Fibroblast of skin of left biceps (primary cell): ENCODE results near the gene CCDC85C.

Source experiments
- DNase-seq, 2 experiments: peaks; one replicate each; pipeline ENCODE4 v3.0.0-alpha.2; 2013; ENCODE audit warnings: low read depth in 2 of 2

The CCDC85C gene

DNA sequence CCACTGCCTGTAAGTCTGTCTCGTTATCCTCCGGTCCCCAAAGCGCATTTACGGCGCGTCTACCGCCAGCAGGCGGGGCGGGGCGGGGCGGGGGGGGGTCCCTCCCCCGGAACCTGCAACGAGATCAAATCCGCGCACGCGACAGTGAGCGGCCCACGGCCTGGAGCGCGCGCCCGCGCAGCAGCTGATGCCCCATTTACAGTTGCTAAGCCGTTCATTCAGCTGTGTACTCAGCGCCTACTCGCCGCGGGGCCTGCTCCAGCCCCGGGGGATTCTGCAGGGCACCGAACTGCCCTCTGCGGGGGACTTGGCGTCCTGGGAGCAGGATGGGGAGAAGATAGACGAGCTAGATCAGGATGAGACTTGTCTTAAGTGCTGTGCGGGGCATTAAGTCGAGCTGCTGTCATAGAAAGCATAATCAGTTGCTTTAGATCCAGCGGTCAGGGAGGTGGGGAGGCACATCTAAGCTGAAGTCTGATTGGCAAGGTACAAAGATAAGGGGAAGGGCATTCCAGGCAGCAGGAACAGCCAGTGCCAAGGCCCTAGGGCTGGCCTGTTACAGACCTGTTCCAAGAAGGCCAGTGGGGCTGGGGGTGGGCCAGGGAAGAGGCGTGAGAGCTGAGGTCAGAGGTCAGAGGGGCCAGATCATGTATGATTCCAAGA lies 1.4 kb upstream of the CCDC85C start:
- peak in 1 of 2 experiments; percentile 20 for DNase-seq

DNA sequence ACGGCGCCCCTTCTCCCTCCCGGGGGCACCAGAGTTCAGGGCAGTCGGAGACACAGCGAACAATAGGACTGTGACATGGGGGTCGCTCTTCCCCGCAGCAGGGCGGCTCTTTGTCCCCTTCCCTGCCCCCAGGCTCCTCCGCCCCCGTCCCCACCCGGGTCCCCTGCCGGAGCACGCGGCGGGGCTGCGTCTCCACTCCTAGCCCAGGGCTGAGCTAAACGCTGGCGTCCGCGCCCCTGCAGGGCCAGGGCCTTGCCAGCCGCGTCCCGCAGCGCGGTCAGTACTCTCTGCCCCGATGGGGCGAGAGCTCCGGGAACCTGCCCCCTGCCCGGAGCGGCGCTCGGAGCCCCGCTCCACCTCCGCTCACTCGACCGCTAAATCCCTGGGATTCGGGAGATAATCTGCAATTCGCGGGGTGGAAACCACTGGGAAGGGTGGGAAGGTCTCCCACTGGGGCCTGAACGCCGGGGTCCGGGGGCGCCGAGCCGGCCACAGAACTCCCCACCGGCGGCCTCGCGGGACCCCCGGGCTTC lies 825 bp upstream of the CCDC85C start:
- DNase-seq = no peak

DNA sequence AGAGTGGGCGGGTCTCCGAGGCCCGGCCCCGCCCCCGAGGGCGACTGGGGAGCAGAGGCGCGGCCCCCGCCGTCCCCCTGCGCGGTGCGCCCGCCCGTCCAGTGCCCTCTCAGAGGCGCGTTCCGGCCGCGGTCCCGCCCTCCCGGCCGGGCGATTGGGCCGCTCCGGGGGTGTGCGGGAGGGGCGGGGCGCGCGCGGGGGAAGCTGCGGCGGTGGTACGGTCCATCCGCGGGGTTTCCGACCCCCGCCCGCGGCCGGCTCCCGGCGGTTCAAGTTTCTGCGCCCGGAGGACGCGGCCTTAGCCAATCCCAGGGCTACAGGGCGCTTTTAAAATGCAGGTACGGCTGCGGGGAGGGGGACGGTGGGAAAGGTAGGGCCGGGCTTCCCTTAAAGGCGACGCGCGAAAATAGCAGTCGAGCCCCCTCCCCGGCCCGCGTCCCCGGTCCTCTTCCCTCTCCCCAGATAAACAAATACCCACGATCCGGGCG lies 315 bp upstream of the CCDC85C start:
- DNase-seq = peak; percentile 95 to 96

DNA sequence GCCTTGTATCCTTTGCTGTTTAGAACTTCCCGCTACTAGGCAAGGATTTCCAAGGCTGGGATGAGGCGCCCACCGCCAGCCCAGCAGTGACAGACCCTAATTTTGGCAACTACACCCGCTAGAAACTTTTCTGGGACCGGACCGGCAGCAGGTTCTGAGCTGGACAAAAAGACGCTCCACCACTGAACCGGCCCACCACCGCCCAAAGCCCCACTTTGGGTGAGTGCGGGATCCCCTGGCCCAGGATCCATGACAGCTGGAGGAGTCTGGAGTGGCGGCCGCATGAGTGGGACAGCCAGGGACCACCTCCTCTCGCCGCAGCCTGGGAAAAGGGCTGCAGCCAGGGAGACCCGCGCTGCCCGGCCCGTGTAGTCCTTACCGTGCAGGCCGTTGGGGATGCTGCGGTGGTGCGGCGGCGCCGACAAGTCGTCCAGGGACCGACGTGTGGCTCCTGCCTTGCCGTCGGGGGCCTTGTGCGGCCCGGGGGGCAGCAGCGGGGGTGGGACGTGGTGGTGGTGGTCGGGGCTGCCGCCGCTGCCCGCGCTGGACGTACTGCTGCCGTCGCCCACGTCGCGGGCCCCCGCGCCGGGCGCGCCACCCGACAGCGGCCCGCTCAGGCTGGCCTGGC lies 1.1 kb downstream of the CCDC85C start:
- DNase-seq = no peak

DNA sequence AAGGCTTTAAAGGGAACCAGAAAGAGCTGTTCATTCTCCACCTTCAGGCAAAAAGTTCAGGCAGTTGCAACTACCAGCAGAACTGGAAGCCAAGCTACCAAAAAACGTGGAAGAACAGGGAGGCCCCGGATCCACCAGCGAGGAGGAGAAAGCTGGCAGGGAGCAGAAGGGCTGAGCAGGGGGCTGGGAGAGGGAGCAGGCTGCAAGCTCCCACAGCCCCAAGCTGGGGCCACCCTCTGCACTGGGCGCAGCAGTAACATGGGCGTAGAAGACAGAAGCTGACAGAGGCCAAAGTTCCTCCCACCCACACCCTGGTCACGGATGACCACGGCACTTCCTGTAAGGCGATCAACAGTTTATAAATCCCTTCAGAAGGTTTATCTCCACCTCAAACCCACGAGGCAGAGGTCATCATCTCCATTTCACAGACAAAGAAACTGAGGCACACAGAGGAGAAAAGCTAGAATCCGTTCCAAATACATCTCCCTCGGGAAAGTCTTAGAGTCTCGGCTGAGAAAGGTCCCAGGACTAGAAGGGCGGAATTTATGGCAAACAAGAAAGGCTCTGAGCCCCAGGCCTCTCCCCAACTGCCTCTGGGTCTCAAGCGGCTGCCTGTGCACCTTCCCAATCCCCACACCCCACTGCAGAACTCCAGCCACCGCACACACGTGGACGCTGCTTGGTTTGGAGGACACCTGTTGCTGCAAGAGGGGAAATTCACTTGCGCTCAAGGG lies 1.8 kb downstream of the CCDC85C start:
- DNase-seq = no peak

DNA sequence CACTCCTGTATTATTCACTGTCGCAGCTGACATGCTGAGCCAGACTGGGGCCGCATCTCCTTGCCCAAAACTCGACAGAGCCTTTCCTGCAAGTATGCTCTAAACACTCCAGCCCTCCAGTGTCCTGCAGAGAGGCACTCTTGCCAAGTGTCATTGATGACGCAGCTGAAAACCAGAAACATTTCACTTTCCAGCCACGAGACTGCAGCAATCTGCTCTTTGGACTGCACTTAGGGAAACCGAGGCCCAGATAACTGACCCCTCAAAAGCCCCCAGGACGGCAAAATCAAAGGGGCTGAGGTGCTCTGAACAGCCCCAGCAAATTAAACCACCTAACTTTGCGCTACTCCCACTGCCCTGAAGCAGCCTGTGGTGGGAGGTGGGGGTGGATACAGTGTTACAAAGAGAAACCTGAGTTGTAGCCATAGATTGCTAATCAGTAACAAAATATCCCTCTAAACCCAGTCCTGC lies 2.6 kb downstream of the CCDC85C start:
- DNase-seq = no peak

DNA sequence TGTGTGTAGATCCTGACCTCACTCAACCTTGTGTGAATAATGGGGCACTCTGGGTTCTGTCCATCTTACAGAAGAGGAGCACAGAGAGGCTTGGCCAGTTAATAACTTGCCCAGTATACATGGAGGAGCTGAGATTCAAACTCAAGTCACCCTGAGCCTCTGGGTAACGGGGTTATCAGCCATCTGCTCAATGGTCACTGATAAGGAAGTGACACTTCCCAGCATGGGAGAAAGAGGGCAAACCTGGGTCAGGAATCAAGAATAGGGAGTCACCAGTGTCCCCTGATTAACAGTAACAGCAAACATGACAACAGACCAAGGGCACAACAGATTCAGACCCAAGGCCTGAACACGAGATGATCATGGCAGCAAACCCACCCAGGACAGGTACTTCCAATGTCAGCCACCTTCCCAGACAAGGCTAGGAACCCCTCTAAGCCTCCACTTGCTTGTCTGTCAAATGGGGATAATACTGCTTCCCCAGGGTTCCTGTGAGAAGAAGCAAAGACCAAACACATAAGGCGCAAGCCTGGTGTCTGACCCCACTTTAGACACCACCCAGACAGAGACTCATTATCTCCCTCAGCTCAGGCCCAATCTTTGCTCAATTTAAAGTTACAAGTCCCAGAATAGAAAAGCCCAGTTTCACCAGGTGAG lies 3.6 kb downstream of the CCDC85C start:
- DNase-seq = no peak

DNA sequence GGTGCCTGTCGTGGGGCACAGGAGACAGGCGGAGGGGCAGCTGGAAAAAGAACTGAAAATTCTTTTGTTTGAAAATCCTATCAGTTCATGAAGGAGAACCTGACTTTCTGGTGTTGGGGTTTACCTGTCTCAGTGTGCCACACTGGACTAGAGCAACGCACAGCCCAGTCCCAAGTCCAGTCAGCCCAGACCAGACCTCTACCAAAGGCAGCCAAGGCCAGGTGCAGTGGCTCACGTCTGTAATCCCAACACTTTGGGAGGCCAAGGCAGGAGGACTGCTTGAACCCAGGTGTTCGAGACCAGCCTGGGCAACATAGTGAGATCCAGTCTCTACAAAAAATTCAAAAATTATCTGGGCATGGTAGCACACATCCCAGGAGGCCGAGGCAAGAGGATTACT lies 4.6 kb downstream of the CCDC85C start:
- no peak for DNase-seq

DNA sequence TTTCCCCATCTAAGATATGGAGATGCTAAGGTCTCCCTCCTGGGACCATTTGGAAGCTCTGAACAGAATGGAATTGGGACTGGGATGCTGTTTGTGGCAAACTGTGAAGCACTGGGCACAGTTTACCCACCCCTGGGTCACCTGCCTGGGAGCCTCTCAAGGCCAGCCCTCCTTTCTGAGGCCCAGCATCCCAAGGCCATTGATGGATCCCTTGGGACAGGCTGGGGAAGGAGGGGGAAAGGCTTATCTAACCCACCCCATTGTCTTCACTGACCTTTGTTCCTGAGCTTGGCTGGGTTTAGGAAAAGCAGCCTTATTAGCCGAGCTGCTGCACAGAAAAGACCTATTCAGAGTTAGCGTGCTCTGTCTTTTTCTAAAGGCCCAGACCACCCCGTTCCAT lies 5.2 kb downstream of the CCDC85C start:
- no peak for DNase-seq

DNA sequence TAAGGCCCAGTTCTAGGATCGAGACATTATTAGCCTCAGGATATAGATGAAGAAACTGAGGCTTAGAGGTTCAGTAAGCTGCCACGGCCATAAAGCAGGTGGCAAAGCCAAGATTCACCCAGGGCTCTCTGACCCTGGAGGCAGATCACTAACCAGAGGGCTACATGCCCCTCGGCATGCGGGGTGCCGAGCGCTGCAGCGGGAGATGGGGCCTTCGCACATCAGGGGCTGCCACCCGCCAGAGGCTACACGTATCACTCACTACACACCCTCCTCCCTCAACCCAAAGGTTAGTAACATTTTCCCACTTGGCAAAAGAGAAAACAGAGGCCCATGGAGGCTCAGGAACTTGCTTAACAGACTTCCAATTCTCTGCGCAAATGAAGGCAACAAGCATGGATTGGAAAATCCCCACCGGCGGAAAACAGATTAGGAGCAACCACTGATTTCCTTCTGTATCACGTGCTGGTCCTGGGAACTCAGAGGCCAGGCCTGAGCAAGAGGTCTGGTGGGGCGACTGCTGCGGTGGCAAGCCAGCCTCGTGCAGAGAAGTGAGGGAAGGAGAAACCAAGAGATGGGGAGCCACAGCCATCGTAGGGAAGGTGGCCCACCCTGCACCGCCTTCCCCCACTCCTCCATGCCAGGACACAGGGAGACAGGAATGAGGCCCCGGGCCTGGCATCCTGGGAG lies 6.0 kb downstream of the CCDC85C start:
- DNase-seq = no peak

DNA sequence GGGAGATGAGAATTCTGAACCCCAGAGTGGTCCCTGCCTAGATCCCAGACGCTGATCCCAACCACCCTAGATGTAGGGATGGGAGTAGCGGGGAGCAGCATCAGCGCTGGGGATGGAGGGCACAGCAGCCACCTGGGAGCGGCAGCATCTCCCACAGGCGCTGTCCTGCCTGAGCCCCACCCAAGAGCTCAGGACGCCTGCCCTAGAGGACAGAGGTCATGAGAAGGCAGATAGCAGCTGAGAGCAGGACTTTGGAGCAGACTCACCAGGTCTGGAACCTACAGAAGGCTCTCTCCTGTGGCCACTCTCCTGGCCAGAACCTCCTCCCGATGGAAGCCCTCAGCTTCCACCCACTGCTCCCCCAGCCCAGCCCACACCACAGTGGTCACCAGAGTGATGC lies 7.2 kb downstream of the CCDC85C start:
- no peak for DNase-seq

DNA sequence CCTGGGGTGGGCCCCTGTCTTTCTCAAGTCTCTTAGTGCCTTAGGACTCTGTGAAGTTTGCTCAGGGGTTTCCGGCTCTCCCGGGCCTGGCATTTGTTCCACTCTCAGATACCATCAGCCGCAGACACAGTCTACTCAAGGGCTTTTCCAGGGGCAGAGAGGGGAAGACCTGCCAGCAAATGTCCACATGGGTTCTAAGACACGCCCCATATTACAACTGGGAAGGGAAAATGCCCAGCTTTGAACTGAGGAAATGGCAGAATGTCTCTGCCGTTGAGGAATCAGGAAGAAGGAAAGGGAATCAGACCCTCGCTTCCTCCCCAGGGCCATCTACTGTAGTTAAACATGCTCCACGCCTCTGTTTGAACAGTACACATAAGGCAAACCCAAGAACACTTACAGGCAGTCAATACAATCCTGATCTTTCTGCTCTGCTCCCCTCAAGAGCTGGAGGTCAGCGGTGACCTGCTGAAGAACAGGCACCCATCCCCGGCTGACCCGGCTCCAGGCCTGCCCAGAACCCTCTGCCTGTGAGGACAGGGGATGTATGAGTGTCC lies 7.9 kb downstream of the CCDC85C start:
- no peak for DNase-seq

DNA sequence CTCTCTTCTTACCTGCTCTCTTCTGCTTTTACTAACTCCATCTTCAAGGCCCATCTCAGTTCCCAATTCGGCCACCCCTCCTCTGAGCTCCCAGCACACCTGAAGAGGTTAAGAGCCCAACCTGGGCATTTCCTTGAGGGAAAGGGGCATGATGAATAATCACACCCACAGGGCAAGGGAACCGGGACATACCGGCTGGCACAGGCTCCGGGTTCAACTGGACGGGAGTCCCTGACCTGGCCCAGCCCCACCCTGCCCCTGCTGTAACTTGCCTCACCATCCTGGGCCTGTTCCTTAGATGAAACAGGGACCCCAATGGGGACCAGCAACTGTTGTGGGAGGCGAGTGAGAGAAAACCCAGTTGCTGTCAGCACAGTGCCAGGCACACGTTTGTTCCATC lies 8.5 kb downstream of the CCDC85C start:
- no peak for DNase-seq

DNA sequence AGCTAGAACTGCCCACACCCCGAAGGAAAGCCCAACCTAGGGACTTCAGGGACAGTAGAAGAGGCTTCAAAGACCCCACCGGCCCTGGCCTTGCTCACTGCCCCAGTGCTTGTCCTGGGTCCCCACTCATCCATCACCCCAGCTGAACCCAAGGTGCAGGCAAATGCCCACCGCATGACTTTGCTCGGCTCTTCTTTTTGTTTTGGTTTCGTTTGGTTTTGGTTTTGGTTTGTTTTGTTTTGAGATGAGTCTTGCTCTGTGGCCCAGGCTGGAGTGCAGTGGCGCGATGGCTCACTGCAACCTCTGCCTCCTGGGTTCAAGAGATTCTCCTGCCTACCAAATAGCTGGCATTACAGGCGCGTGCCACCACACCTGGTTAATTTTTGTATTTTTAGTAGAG lies 9.0 kb downstream of the CCDC85C start:
- DNase-seq = no peak

DNA sequence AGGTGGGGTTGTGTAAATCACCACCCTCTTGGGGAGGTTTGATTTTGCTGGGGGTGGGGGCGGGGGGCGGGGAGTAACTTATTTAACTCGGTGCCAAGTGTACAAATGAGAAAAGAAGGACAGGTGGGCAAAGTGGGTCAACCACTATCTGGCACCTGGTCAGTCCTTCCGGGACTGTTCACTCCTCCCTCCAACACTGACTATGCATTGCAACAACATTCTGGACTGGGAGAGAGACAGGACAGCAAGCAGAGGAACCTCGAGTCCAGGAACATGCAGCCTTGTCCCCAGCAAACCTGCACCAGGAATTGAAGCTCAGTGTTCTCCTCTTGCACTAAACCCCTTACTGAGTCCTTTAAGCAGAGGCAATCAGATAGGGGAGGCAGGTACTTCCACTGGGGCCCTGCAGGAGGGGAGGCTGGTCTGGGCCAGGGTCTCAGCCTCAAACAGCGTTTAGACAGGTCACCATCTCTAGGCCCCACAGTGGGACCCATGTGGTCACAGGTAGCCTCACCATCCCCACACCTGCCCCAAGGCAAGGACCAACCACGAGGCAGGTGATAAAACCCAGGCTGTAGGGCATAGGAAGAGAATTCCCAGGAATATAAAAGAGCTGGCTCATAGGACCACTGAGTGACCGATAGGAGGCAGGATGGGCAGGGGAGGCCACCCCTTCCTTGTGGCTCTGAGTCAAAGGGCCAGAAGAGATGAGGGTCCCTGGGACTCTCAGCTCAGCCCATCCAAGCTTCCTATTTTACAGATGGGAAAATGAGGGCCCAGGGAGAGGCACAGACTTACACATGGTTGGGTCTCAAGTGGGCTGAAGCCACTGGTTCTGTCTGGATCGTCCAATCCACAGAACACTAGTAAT lies 9.8 kb downstream of the CCDC85C start:
- no peak for DNase-seq

DNA sequence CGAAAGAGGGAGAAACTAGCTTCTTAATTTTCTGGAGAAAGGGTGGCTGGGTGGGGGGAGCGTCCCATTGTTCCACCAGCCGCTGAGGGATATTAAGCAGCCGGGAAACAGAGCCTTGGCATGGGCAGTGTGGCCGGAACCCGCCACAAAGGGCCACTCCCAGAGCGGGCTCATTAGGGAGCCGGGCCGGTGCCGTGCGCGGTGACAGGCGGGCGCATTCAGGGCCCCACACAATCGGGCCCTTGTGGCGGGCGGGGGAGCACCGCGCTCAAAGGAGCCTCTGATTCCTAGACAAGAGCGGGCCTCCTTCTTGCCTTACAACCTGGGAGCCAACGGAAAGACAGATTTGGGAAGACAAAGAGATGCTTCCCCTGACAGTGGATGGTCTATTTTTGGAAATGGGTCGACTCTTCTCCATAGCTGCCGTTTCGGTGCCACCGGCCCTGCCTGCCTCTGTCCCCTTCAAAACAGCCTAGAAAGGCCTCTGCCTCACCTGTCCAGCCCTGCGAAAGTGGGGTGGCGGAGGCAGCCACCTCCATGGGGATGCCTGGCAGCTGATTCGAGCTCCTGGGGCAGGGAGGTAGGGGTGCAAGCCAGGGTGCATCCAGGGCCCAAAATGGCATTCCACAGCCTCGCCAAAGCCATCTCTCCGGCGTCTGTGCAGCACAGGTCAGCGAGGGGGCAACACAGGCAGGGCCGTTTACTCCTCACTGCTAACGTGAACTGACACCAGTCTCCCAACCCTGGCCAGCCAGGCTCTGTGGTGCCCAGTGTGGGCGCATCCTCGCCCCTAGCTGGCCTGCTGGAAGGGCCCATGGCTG lies 10.9 kb downstream of the CCDC85C start:
- DNase-seq = no peak

DNA sequence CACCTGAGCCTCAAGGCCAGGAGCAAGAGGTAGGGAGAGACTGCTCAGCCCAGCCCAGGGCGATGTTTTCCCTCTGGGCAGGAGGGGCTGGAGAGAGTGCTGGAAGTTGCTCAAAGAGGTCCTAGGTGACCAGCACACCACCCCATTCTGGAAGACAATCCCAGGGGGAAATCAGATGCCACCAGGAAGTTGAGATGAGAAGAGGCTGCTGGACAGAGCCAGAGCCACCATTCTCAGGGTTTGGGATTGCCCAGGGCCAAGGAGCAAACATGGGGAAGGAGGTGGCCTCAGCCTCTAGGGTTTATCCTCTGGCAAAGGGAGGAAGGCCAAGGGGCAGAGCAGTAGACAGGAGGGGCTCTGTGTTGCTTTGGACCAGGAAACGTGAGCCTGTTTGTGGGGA lies 11.6 kb downstream of the CCDC85C start:
- DNase-seq = no peak

DNA sequence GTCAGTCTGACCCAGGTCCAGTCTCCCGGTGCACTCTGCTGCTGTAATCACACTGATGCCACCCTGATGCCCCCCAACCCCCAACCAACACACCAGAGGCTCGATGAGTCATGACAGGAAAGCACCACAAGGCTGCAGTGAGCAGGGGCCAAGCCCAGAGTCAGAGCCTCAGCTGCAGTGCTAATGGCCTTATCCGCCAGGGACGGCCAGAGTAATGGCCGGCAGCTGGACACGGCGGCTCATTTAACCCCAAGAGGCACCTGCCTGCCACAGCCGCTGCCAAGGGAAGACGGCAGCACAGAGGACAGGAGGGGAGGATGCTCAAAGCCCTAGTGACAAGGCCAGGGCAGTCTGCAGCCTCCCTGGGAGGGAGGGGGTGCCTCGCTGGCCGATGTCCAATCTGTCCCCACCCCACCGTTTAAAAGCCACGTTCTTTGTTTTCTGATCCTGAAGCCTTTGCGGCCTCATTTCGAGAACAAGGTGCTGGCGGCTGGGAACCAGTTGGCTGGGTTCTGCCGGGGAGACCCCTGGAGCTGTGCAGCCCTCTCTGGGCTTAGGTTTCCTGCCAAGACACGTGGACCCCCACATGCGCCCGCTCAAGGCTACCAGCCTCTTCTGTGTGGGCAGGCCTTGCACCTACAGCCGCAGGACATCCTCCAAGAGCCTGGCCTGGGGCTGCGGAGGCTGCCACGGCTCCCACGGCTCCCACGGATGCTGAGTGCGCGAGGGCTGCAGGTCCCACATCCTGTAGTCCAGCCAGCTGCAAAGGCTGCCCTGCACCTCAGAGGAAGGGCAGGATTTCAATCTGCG lies 13.1 kb downstream of the CCDC85C start:
- no peak for DNase-seq
